Measurements from ENCODE around the gene NFIB. TPM values are rescaled to one million over a fixed set of nuclear protein-coding genes. Genes with fewer than 3 reads are reported as not detected.

NFIB gene
- total RNA-seq, 2 donors from 2014 or later: 47.0 to 65.9 TPM

DNA sequence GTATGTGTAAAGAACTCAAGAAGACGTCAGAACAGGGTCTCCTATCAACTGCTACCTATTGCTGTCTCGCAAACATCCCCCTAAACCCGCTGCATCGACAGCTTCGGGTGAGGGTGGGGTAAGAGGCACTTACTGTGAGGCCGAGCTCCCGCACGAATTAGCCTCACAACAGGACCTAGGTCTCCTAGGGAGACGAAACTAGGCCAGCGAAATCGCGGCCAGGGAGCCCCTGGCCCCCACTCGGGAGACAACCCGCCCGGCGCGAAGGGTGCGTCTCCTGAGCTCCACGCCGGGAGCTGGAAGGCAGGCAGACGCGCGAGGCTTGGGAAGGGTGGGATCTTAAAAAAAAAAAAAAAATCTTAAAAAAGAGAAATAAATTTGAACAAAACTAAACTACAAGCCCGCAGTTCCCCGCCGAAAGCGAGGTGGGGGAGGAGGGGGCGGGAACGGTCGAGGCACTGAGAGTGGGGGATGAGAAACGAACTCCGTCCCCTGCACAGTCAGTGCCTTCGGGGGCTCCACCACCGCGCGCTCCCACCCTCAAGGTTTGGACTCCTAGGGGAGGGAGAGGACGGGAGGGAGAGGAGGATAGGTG, 33.0 kb upstream of the NFIB start:
- TF ChIP-seq, protein P1, sequence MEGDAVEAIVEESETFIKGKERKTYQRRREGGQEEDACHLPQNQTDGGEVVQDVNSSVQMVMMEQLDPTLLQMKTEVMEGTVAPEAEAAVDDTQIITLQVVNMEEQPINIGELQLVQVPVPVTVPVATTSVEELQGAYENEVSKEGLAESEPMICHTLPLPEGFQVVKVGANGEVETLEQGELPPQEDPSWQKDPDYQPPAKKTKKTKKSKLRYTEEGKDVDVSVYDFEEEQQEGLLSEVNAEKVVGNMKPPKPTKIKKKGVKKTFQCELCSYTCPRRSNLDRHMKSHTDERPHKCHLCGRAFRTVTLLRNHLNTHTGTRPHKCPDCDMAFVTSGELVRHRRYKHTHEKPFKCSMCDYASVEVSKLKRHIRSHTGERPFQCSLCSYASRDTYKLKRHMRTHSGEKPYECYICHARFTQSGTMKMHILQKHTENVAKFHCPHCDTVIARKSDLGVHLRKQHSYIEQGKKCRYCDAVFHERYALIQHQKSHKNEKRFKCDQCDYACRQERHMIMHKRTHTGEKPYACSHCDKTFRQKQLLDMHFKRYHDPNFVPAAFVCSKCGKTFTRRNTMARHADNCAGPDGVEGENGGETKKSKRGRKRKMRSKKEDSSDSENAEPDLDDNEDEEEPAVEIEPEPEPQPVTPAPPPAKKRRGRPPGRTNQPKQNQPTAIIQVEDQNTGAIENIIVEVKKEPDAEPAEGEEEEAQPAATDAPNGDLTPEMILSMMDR (IDR thresholded peaks at IDR 0.05): no peak
- TF ChIP-seq POLR2A (IDR thresholded peaks at IDR 0.05): no peak
- Histone ChIP-seq H3K27ac (peak overlapping the region in 2 of 4 donors; percentile 34 to 38), H3K4me1 (peaks cover 47% of the 10 kb centered on the region), H3K36me3 (replicated peaks in 1 of 2; ENCODE audit: insufficient read depth in 1 of 2, low read depth in 2 of 2) (no peaks in the 10 kb centered on the region), H3K4me3 (peak overlapping the region; percentile 3 to 39), H3K27me3 (peaks cover 0 to 38% of the 10 kb centered on the region in 2 donors), H3K9me3 (no peaks in the 10 kb centered on the region)
- no peak for DNase-seq
- intact Hi-C loops (cut with DNase I): no loop called here
- WGBS, 2 donors: 6 to 10% methylated on average over 36 to 37 of the region's 37 CpGs
- ATAC-seq: no peak

DNA sequence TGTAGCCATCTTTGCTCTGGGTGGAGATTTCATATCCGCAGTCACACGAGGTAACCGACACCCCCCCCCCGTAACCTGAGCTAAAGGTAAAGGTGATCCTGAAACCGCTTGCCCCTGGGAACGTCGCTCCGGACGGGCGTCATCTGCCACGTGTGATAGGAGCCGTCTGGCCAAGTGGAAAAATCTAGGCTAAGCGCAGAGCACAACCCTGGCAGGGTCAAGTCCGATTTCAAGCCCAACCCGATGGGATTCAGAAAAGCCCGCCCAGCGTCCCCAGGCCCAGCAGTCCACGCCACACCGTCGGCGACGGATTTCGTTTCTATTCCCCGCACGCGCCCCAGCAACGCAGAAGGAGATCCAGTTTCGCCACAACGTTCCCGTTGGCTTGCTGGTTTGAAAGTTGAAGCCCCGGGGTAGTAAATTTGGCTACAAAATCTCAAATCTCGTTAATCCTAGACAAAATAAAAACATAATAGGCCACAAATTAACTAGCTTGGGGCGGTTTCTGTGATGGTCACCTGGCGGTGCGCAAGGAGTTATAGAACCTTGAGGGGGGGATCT, 32.4 kb upstream of the NFIB start:
- intact Hi-C loops (cut with DNase I): no loop called here
- H3K4me1 ChIP-seq: peaks cover 47% of the 10 kb centered on the region
- H3K4me3 ChIP-seq: no peak overlapping the region

DNA sequence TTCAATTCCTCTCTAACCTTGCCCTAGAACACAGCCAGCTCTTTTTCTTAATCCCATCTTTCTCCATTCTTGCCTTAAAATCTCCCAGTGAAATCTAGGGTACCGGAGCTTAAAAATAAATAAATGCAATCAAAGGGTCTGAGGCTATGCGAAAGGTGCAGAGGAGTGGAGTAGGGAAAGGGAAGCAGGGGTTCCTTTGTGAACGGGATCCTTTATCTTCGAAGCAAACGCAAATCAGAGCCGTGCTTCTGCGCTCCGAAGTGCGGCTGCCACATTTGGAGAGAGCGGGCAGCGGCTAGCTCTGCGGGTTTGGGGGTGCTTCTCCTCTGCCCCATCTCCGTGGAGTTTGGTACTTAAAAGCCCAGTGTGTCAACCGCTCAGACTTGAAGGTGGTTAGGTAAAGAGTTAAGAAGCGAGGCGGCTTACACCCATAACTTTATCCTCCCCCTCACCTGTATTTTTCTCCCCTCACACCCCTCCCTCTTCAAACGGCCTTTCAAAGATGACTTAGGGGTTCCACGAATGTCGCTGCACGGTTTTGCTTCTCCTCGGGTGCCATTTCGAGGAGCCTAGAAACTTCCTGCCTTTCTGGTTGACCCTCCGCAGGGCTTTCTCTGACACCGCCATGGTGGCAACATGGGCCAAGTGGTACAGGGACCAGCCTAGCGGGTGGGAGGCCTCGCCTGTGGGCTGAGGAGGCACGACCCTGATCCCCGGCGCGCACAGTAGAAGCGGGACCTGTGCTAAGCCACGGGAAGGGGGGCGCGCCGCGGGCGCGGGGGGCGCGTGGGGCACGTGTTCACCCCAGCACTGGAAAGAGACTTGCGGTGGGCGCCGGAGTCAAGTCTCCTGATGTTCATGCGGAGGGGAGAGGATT, 31.7 kb upstream of the NFIB start:
- H3K27me3 ChIP-seq: peaks cover 0 to 38% of the 10 kb centered on the region in 2 donors

More for the DNA sequence above, 32.4 kb upstream of the NFIB start:
- Histone ChIP-seq H3K9me3 (no peaks in the 10 kb centered on the region), H3K27me3 (peaks cover 0 to 38% of the 10 kb centered on the region in 2 donors), H3K27ac (peak overlapping the region in 1 of 4 donors; percentile 6), H3K36me3 (replicated peaks in 1 of 2; ENCODE audit: insufficient read depth in 1 of 2, low read depth in 2 of 2) (no peaks in the 10 kb centered on the region)
- TF ChIP-seq POLR2A (IDR thresholded peaks at IDR 0.05): peak in 1 of 3 donors; percentile 19
- TF ChIP-seq, protein P1 (IDR thresholded peaks at IDR 0.05): no peak
- peak; percentile 17 for ATAC-seq
- WGBS, 2 donors: 13 to 16% methylated on average over 5 to 33 of the region's 35 CpGs
- peak in 3 of 4 donors; percentile 28 to 57 (median 42) for DNase-seq

DNA sequence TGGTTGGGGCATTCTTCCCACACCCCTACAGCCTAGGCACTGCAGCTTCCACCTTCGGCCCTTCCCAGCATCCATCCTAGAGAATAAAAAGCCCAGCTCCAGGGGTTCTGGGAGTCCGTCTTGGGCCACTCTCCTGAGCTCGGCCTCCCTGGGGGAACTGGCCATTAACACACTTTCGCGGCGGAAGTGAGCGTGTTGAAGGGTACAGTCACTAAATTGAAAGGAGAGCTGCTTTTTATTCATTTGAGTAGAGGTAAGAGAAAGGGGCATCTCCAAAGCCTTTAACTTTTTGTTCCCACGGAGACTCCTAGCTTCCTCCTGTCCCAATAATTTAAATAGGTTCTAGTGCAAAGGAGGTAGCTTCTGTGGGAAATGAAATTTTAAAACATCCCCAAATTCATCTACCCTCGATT, 31.0 kb upstream of the NFIB start:
- H3K36me3 ChIP-seq (replicated peaks in 1 of 2; ENCODE audit: insufficient read depth in 1 of 2, low read depth in 2 of 2): no peaks in the 10 kb centered on the region
- peaks cover 46% of the 10 kb centered on the region for H3K4me1 ChIP-seq
- H3K27me3 ChIP-seq: peaks cover 0 to 32% of the 10 kb centered on the region in 2 donors
- WGBS, 2 donors: 50 to 62% methylated on average over 9 of the region's 9 CpGs
- H3K27ac ChIP-seq: no peak overlapping the region
- H3K9me3 ChIP-seq: no peaks in the 10 kb centered on the region
- TF ChIP-seq, protein P1 (IDR thresholded peaks at IDR 0.05): no peak
- no peak for TF ChIP-seq POLR2A (IDR thresholded peaks at IDR 0.05)
- intact Hi-C loops (cut with DNase I): no loop called here
- DNase-seq (no peak), ATAC-seq (no peak)
- no peak overlapping the region for H3K4me3 ChIP-seq

More for the DNA sequence above, 31.7 kb upstream of the NFIB start:
- DNase-seq: no peak
- Histone ChIP-seq H3K9me3 (no peaks in the 10 kb centered on the region), H3K4me1 (peaks cover 47% of the 10 kb centered on the region), H3K4me3 (no peak overlapping the region), H3K27ac (no peak overlapping the region), H3K36me3 (replicated peaks in 1 of 2; ENCODE audit: insufficient read depth in 1 of 2, low read depth in 2 of 2) (no peaks in the 10 kb centered on the region)
- TF ChIP-seq, protein P1 (IDR thresholded peaks at IDR 0.05): no peak
- TF ChIP-seq POLR2A (IDR thresholded peaks at IDR 0.05): no peak
- 21 to 38% methylated on average over 33 to 45 of the region's 45 CpGs for WGBS, 2 donors
- ATAC-seq: no peak
- intact Hi-C loops (cut with DNase I): no loop called here

Measured in body of pancreas (tissue), 4 donors.